ENCODE results near the gene RNASE7. TPM values are rescaled to one million over a fixed set of nuclear protein-coding genes. Genes with fewer than 3 reads are reported as not detected.

RNASE7 gene
- total and polyA plus RNA-seq, 9 donors, result not detected

GRCh38 chr14:21081521-21082142, 39.5 kb downstream of the RNASE7 start:
- Histone ChIP-seq H3K36me3 (no peaks in the 10 kb centered on the region), H3K27ac (no peak overlapping the region), H3K9me3 (no peaks in the 10 kb centered on the region), H3K4me1 (ENCODE audit: insufficient read depth) (no peaks in the 10 kb centered on the region), H3K27me3 (no peaks in the 10 kb centered on the region), H3K4me3 (no peak overlapping the region)
- 74 to 77% (median 77%) methylated on average over 26 to 30 of the region's 30 CpGs for WGBS, 3 donors
- DNase-seq, result no peak
- no peak for TF ChIP-seq EP300 (IDR thresholded peaks at IDR 0.05)
- no peak for TF ChIP-seq CTCF (IDR thresholded peaks at IDR 0.05)
- no peak for TF ChIP-seq POLR2A (IDR thresholded peaks at IDR 0.05)
- intact Hi-C loops (cut with DNase I), result no loop called here

GRCh38 chr14:21083565-21084325, 41.6 kb downstream of the RNASE7 start:
- Histone ChIP-seq H3K27ac (no peak overlapping the region), H3K4me3 (no peak overlapping the region), H3K4me1 (ENCODE audit: insufficient read depth) (no peaks in the 10 kb centered on the region), H3K36me3 (no peaks in the 10 kb centered on the region), H3K9me3 (no peaks in the 10 kb centered on the region), H3K27me3 (no peaks in the 10 kb centered on the region)
- intact Hi-C loops (cut with DNase I), result no loop called here
- TF ChIP-seq POLR2A (IDR thresholded peaks at IDR 0.05), result no peak
- TF ChIP-seq EP300 (IDR thresholded peaks at IDR 0.05), result no peak
- TF ChIP-seq CTCF (IDR thresholded peaks at IDR 0.05), result no peak
- WGBS, 3 donors, result 74 to 78% (median 78%) methylated on average over 5 to 11 of the region's 11 CpGs
- DNase-seq, result no peak

GRCh38 chr14:21084396-21084795, 42.2 kb downstream of the RNASE7 start:
- Histone ChIP-seq H3K27ac (no peak overlapping the region), H3K27me3 (no peaks in the 10 kb centered on the region), H3K4me1 (ENCODE audit: insufficient read depth) (no peaks in the 10 kb centered on the region), H3K36me3 (no peaks in the 10 kb centered on the region), H3K4me3 (no peak overlapping the region), H3K9me3 (no peaks in the 10 kb centered on the region)
- WGBS, 3 donors, result 77 to 80% (median 80%) methylated on average over 2 of the region's 2 CpGs
- TF ChIP-seq CTCF (IDR thresholded peaks at IDR 0.05), result no peak
- no peak for TF ChIP-seq EP300 (IDR thresholded peaks at IDR 0.05)
- TF ChIP-seq POLR2A (IDR thresholded peaks at IDR 0.05), result no peak
- intact Hi-C loops (cut with DNase I), result no loop called here
- DNase-seq, result no peak

- H3K36me3 ChIP-seq, result no peaks in the 10 kb centered on the region
- H3K4me3 ChIP-seq, result no peak overlapping the region
- no peaks in the 10 kb centered on the region for H3K27me3 ChIP-seq
- no peak for DNase-seq
- no peaks in the 10 kb centered on the region for H3K4me1 ChIP-seq (ENCODE audit: insufficient read depth)
- intact Hi-C loops (cut with DNase I), result no loop called here
- no peak for TF ChIP-seq EP300 (IDR thresholded peaks at IDR 0.05)
- no peak for TF ChIP-seq POLR2A (IDR thresholded peaks at IDR 0.05)
- no peak for TF ChIP-seq CTCF (IDR thresholded peaks at IDR 0.05)
- no peak overlapping the region for H3K27ac ChIP-seq
- no peaks in the 10 kb centered on the region for H3K9me3 ChIP-seq
- 77 to 80% (median 79%) methylated on average over 17 of the region's 17 CpGs for WGBS, 3 donors
Measured at GRCh38 chr14:21084998-21085853, 43.1 kb downstream of the RNASE7 start.
